ENCODE measurements around the gene XPR1. TPM values are rescaled to one million over a fixed set of nuclear protein-coding genes. Genes with fewer than 3 reads are reported as not detected.

The XPR1 gene
- total RNA-seq, 1 experiment from 2014 or later = 11.3 TPM

DNA sequence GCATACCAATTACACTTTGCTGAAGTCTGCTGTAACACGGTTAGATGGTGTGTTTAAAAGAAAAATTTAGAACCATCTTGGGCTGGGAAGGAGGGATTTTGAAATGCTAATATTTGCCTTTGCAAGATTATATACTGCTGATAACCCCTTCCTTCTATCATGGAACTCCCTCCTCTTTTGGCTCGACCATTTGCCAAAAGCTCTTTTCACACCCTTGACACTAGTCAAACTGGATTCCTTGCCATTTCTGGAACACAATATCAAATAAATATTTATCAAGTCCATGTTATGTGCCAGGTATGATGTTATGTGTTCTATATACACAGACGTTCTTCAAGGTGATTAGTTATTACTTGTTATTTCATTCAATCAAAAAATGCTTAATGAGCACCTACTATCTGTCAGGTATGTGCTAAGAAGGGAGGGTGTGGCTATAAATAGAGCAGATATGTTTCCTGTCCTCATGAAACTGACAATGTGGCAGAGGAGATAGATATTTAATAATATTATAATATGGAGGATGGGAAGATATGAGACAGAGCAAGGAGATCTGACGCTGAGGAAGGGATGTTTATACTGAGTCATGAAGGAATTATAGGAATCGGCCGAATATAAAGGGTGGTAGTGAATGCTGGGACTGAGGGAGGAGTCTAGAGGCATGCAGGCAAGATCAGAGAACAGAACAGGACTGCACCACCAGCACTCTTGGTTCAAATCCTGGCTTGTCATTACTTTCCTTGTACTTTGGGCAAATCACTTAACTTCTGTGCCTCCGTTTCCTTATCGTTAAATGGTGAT is 16.1 kb upstream of the XPR1 start:
- no peak for DNase-seq (ENCODE audit: low read depth)

DNA sequence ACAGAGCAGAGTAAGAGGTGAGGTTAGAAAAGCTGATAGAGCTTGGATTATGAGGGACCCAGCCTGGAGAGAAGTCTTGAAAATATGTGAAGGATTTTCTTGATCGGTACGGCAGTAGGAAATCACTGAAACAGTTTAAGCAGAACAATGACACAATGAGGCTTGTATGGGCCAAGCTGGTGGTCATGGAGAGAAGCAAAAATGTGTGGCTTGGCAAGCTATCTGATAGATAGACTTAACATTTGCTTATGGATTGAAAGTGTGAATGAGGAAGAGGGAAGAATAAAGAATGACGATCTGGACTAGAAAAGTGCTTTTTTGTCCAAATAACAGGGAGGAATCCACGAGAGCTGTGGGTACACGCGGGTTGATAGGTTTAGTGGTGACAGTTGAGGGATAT is 15.4 kb upstream of the XPR1 start:
- no peak for DNase-seq (ENCODE audit: low read depth)

DNA sequence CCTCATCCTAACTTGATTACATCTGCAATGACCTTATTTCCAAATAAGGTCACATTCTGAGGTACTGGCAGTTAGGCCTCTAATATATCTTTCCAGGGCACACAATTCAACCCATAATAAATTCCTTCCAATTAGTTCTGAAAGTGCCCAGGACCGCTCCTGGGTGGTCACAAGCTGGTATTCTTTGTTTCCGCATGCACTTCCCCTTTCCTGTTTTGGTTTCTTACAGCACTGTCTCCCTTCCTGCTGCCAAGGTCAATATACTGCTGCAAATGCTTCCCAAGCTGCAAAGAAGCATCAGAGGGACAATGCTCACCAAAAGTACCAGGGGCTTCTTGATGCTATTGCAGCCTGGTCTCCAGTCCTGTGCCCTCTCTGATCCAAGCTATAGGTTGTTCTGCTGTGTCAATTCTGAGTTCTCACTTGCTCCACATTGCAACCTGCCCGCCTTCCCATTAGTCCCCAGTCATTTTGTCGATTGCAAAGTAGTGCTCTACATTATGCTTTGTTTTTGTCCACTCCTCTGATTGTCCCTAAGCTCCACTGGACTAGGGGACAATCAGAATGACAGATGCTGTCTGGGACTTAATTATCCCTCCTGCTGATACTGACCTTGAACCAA is 13.9 kb upstream of the XPR1 start:
- DNase-seq (ENCODE audit: low read depth) = no peak

DNA sequence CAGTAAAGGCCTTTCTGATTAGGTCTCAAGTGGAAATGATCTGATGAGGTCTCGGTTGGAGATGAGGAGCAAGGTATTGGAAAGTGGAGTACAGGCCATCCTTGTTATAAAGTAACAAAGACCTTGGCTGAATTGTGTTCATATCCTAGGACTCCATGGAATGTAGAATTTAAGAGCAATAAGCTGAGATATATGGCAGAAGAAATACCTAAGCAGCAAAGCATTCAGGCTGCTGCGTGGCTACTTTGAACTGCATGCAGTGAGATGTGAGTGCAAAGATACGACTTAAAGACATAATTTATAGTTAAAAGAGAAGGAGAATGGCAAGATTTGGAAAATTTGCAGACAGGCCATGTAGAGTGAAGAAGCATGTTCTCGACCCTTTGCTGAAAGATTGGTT is 11.2 kb upstream of the XPR1 start:
- no peak for DNase-seq (ENCODE audit: low read depth)

DNA sequence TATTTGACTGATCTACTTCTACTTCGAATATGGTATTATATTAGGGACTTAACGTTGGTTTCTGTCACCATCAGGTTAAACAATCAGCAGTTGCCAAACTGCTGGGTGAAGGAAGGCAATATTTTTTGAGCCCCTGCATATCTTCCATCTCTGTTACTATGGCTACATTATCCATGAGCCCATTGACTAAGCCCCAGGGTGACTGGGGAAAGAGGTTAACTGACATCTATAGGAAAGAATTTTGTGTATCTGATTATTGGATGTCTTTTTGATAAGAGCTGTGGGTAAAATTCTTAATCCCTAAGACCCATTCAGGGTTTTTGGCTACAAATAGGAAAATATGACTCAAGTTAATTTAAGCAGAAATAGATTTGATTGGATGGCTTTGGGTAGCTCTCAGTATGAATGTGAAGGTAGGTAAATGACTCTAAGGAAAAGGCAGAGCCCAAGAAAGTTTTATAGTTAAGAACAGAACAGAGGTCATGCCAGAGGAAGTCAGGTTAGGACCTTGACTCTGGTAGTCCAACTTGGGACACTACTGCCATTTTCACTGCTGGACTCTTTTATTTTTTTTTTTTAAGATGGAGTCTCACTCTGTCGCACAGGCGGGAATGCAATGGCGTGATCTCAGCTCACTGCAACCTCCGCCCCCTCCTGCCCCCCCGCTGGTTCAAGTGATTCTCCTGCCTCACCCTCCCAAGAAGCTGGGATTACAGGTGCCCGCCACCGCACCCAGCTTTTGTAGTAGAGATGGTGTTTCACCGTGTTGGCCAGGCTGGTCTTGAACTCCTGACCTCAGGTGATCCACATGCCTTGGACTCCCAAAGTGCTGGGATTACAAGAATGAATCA is 8.9 kb upstream of the XPR1 start:
- no peak for DNase-seq (ENCODE audit: low read depth)

DNA sequence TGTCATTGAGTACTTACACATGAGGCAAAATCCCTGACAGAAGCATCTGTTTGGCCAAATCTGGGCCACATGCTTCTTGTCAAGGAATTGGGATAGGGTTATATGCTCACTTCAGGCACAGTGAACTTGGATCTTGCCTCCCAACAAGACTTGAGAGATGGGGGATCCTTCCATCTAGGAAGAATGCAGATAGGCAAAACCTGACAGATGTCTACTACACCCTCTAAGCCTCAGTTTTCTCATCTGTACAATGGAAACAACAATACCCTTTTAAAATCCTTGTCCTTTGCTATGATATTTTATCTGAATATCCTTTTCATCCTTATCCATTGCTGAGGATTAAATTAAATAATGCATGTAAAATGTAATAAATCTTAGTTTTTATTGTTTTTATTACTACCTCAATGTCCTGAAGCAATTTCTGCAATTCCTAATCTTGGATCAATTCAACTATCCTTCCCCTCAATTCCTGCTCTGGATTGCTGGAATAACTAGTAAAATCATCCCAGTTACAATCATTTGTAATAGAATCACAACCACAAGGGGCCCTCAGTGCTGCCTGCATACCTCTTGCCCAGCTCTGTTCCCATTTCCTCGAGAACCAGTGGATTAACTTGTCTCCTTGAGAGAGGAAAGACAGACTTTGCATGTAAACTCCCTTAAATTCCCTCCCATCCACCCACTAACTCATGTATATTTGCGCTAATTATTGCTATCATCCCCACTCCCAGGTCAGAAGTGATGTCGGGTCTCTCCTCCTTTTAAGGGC is 8.1 kb upstream of the XPR1 start:
- no peak for DNase-seq (ENCODE audit: low read depth)

DNA sequence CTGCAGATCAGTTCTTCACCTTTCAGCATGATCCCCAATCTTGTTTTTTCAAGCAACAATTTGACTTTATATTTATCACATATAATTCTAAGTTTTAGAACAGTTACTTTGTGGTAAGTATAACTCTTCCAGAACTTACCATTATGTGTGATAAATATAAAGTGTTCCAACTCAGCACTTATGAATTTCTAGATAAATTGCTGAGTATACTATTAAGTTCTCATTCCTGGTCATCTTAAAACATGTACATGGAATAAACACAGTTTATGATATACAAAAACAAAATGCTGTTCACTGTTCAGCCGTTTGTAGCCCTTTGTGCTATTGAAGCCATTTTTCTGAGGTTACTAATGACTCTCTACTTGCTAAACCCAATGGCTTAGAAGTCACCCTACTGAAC is 5.1 kb upstream of the XPR1 start:
- DNase-seq (ENCODE audit: low read depth) = no peak

DNA sequence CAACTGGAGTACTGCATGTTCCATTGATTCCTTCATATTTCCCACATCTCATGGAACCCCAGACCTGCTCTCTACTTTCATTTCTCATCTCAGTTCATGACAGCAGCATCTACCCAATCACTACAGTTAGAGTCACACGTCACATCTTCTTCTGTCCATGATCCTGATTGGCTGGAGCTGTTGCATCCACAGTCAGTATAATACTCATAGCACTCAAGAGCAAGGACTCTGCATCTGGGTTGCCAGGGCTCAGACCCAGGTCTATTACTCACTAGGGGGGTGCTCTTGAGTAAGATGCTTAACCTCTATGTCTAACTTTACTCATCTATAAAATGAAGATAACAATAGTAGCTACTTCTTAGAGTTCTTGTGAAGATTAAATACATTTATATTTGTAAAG is 4.4 kb upstream of the XPR1 start:
- no peak for DNase-seq (ENCODE audit: low read depth)

DNA sequence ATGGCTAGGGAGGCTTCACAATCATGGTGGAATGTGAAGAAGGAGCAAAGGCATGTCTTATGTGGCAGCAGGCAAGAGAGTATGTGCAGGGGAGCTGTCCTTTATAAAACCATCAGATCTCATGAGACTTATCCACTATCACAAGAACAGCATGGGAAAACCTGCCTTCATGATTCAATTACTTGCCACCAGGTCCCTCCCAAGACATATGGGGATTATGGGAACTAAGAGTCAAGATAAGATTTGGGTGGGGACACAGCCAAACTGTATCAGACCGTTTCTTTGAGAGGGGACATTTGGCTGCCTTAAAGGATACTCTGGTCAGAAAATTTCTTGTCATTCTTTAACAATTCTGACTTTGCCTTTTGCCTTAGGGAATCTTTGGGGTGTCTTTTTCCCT is 3.2 kb upstream of the XPR1 start:
- DNase-seq (ENCODE audit: low read depth) = no peak

DNA sequence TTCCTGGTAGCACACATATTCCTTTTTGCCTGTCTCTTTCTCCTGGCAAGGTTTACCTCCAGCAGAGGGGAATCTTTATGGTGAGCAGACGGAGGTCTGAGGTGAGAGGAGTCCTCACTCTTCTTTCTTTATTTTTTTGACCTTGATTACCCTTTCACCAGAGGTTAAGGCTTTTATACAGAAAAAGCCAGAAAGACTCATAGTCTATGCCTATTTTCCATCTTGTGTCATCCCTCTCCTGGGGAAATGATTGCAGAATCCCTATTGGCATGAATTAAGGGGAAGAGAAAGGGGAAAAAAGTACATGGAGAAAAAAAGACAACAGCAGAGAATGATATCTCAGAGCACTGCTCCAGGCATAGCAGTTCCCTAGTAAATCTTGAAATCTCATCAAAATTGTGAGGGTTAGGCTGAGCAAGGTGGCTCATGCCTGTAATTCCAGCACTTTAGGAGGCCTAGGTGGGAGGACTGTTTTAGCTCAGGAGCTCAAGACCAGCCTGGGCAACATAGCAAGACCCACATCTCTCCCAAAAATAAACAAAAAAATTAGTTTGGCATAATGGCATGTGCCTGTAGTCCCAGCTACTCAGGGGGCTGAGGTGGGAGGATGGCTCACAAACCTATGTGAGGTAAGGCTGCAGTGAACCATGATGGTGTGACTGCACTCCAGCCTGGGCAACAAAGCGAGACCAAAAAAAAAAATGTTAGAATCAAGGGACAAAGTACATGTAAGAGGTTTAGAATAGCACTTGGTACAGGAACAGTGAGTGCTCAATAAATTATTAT is 1.2 kb upstream of the XPR1 start:
- DNase-seq (ENCODE audit: low read depth) = no peak

DNA sequence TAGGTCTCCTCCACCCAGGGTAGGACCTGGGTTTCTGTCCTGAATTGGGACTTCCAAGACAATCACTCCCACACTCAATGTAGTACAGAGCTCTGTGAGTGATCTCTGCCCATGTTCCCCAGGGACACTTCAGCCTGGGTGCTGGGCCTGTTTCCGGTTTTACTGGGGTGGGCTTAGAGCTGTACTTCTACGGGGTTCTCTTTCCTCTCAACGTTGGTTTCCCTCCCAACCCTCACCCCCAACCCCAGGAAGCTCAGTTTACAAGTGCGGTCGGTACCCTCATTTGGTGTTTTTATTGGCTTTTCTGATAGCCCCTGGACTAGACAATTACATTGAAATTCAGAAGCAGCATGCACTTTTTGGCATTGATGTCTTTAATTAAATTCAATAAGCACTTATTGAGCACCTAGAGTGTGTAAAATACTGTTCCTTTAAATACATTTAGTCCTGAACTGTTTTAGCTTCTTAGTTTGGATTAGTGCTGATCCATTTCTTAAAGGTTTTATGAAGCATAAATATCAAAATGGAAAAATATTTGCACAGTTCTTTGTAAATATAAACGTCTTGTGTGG is 542 bp upstream of the XPR1 start:
- DNase-seq (ENCODE audit: low read depth) = no peak

DNA sequence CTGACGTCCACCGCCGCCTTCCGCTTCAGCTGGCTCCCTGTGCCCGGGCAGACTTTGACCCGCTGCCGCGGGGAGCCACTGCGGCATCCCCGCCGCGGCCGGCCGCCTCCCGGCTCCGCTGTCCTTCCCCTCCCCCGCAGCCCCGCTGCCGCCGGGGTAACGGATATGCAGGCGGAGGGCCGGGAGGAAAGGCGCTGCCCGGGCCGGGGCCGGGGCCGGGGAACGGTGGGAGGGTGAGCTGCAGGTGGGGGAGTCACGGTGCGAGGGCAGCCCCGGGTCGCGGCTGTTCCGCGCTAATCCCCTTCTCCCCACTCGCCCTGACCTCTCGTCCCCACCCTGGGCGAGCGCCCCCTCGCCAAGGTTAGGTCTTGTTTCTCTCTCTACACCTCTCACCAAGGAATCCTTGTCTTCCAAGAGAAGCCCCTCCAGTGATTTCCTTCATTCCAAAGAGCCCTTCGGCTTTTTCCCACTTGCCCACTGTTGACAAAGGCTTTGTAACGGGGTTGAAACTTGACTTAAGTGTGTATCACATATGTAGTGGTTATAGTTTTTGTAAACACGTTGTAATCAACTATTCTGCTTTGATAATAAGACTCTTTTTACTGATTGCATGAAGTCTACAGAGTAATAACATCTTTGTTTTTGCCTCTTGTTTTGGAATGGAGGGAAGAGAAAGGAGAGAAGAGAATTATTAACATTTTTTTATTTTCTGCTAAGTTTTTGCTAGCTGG is 669 bp downstream of the XPR1 start:
- DNase-seq (ENCODE audit: low read depth) = no peak

DNA sequence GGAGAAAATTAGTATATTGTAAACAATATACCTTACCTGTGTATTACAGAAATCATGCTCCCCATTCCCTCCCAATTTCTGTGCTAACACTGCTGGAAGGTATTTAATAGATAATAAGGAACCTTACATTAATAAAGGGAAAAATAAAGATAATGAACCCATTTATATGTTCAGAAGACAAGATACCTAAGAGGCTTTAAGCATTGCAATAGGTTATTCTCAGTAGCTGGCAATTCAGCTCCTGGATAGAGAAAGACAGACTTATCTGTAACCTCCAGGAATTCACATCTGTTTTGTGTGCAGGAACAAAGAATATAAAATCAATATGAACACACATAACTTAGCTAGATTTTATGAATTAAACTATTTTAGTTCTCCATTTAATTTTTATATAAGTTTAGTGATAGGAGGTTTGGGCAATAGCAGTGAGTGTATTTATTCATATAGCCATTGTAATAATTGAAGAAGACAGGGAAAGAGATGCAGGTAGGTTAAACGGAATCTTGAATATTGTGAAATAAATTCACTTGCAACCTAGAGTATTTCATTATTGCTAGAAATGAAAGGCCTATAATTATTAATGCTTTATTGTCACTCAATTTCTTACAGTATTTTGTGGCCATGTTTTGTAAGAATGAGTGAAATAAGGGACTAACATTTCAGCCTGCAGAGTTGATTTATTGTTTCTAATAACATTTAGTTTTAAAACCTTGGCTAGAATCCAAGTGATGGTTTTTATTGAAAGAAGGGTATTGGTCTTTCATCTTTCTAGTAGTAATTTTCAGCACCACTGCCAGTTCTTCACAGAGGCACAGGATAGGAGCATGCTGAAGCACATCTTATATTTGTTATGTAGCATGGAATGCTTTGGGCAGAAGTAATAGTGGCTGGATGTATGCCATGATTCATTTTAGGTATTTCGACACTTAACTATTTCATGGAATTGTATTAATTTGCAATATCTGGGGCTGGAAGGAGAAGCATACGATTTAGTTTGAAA is 1.5 kb downstream of the XPR1 start:
- no peak for DNase-seq (ENCODE audit: low read depth)

DNA sequence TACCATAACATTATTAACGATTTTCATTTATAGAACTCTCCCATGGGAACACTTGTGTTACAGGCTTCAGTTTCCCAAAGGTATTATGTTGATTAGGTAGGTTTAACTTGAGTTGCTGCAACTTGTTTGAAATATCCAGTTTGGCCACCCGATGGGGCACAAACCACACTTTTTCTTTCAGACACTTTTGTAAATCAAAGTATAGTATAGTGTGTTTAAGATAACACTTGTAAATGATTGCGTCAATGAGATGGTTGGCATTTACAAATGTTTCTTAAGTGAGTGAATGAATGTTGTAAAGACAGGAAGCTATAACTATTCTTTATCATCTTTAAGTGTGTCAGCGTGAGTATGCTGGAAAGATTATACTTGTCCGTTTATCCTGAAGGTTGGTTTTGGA is 4.3 kb downstream of the XPR1 start:
- no peak for DNase-seq (ENCODE audit: low read depth)

DNA sequence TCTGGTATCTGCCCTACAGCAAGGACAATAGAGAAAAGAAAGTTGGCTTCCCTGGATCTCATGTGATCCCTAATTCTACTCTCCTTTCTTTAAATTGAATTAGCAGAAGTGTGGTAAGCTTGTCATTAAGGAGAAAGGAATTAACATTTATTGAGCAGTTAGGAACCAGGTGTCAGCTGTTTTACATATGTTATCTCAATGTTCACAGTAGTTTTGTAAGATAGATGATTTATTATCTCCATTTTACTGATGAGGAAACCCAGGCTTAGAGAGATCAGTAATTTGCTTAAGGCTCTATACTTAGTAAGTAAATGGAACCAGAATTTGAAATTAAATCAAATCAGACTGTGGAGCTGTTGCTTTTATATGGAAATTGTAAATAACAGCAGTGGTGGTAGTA is 8.0 kb downstream of the XPR1 start:
- no peak for DNase-seq (ENCODE audit: low read depth)

DNA sequence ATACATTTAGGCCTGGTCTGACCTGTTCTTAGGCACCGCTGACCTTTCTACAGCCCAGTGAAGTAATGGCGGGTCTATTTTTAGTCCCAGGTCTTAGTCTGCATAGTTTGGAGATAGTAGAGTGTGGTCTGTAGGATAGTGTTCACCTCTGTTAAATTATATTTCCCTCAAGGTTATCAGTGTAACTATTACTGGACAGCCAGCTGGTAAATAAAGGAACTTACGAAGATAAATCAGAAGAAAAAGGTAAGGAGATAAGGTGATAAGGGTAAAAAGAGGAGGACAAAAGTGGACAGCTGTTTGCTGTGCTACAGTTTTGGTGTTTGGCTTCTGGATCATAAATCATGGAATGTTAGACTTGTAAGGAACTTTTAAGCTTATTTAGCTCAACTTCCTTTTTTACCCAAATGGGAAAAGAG is 8.7 kb downstream of the XPR1 start:
- DNase-seq (ENCODE audit: low read depth) = no peak

DNA sequence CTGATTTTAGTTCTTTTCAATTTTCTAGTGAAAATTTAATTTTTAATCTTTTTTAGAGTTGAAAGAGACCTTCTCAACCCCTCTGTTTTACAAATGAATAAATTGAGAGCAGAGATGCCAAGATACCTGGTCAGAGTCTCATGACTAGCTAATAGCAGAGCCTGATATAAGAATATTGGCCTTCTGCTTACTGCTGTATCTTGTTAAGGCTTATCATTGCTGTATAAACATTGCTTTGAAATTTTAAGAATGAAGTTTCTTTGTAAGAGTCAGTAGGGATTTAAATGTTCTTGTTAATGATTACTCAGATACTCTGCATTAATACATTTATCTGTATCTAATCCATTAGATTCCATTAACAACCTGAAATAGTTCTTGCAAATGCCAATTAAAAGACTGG is 9.8 kb downstream of the XPR1 start:
- DNase-seq (ENCODE audit: low read depth) = no peak

DNA sequence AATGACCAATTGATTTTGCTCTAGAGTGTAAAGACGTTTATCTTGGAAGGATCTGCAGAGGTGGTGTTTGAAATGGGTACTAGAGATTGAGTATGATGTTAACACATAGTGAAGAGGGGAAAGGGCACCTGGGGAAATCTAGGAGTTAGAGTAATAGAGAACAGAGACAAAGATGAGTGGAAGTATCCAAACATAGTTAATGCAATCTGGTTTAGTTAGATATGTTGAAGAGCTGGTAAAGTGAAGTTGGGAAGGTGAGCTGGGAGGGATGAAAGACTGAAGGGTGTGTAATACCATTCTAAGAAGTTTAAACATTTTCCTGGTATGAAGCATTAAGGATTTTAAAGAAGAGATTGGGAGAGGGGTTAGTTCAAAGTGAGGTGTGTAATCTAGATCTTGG is 11.0 kb downstream of the XPR1 start:
- no peak for DNase-seq (ENCODE audit: low read depth)

DNA sequence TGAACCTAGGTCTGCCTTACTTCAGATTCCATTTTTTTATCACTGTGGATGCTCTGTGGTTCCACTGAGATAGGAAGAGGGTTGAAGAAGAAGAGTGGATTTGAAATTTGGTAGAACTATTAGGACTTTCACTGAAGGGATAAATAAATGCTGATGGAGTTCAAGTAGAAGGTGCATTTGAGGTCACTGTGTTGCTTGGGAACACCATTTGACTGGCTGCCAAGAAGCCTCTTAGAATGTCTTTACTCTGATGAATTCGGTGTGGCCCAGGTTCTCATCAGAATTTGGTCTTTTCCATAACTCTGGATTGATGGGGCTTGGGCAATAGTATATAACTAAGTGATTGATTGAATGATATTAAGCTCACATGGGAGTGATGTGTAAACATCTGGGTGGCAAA is 11.9 kb downstream of the XPR1 start:
- no peak for DNase-seq (ENCODE audit: low read depth)
